HepG2 (cell line): ENCODE data around the gene BMP8A. TPM values are rescaled to one million over a fixed set of nuclear protein-coding genes. Genes with fewer than 3 reads are reported as not detected.

Source experiments
- ATAC-seq: fragments of 200-7000 bp; cut with Tn5 transposase; 3 replicates; pipeline ENCODE4 v1.9.1; 2020; ENCODE audit warnings: mild to moderate bottlenecking, moderate library complexity
- BruUV-seq: library from RNA; stranded (reverse); fragments of 400-500 nt; replicated peaks from 2 replicates; lab custom pipeline; 2021; lab: Mats Ljungman, UMichigan
- CTCF ChIA-PET: fragments of 300-600 bp; formaldehyde crosslinking; extraction: SDS; loops from one replicate; lab custom pipeline; 2021; ENCODE audit warnings: low total read pairs, inconsistent platforms, low intra/inter-chr PET ratio; lab: Yijun Ruan, JAX
- POLR2A ChIA-PET: fragments of 350-600 bp; sonication (Branson Sonifier 250); formaldehyde crosslinking; loops from one replicate; lab custom pipeline; 2020; ENCODE audit warnings: antibody characterized with exemption, inconsistent platforms; lab: Yijun Ruan, JAX
- DNase-seq: peaks from one replicate; pipeline ENCODE4 v3.0.0-alpha.2; 2015; ENCODE audit warnings: low spot score
- FAIRE-seq: peaks from 3 replicates; lab custom pipeline; 2011; peaks lifted over from hg19 to GRCh38; lab: Jason Lieb, UNC
- H2AFZ ChIP-seq: one replicate; pipeline ENCODE4 v1.6.1; 2011; ENCODE audit warnings: low read length, inconsistent platforms
- H3K27ac ChIP-seq: fragments of 300-600 bp; 3 replicates; pipeline ENCODE4 v1.8.0; 2011; ENCODE audit warnings: mixed run types, mild to moderate bottlenecking, mixed read lengths, low read length, inconsistent platforms; ENCODE audit not compliant: insufficient read depth; ENCODE audit errors: extremely low read length
- H3K27me3 ChIP-seq, 2 experiments: fragments of 200-600 bp in 1 of 2; 2 replicates in 1 of 2; 3 replicates in 1 of 2; pipeline versions ENCODE4 v1.6.0 to v1.8.0; 2011; ENCODE audit warnings: low read length in 2 of 2, mild to moderate bottlenecking in 2 of 2, moderate library complexity in 2 of 2, inconsistent platforms in 1 of 2; ENCODE audit not compliant: insufficient read depth in 2 of 2, control insufficient read depth in 1 of 2
- H3K36me3 ChIP-seq, 2 experiments: fragments of 200-600 bp in 1 of 2; replicated peaks in 1 of 2; 2 replicates in 1 of 2; 3 replicates in 1 of 2; pipeline versions ENCODE4 v1.5.1 to v1.8.0; 2011; ENCODE audit warnings: low read length in 2 of 2, inconsistent platforms in 1 of 2; ENCODE audit not compliant: insufficient read depth in 2 of 2, control insufficient read depth in 1 of 2
- H3K4me1 ChIP-seq: 2 replicates; pipeline ENCODE4 v1.5.1; 2012; ENCODE audit warnings: low read length, inconsistent platforms; ENCODE audit not compliant: insufficient read depth
- H3K4me2 ChIP-seq: 2 replicates; pipeline ENCODE4 v1.6.0; 2011; ENCODE audit warnings: low read depth, low read length, inconsistent platforms
- H3K4me3 ChIP-seq, 3 experiments: fragments of 200-600 bp in 1 of 3; sonication (generic), shearing (Covaris generic) in 1 of 3; replicated peaks in 1 of 3; 2 replicates each; pipeline ENCODE4 v1.5.1; 2011 to 2016; ENCODE audit warnings: low read length in 3 of 3, inconsistent platforms in 2 of 3, low read depth in 2 of 3, mild to moderate bottlenecking in 2 of 3, control low read depth in 1 of 3, mixed read lengths in 1 of 3; ENCODE audit not compliant: insufficient read depth in 1 of 3
- H3K79me2 ChIP-seq: one replicate; pipeline ENCODE4 v1.6.1; 2011; ENCODE audit warnings: low read length, inconsistent platforms; ENCODE audit not compliant: insufficient read depth
- H3K9ac ChIP-seq: 2 replicates; pipeline ENCODE4 v1.6.0; 2011; ENCODE audit warnings: mild to moderate bottlenecking, low read depth, low read length, inconsistent platforms; ENCODE audit not compliant: insufficient read depth
- H3K9me3 ChIP-seq: 2 replicates; pipeline ENCODE4 v1.5.1; 2012; ENCODE audit warnings: mild to moderate bottlenecking, low read length
- H4K20me1 ChIP-seq: 2 replicates; pipeline ENCODE4 v1.6.0; 2011; ENCODE audit warnings: inconsistent platforms, mild to moderate bottlenecking, low read length, moderate library complexity; ENCODE audit not compliant: insufficient read depth
- AGO2 ChIP-seq: fragments of 200-400 bp; formaldehyde crosslinking; optimal IDR thresholded peaks from 2 replicates; pipeline ENCODE3; 2017; ENCODE audit warnings: mild to moderate bottlenecking, low read depth, low read length, moderate library complexity
- MEIS1 ChIP-seq: sonication (generic); formaldehyde crosslinking; IDR thresholded peaks from 2 replicates; pipeline ENCODE4 v1.9.0; 2021; ENCODE audit warnings: mild to moderate bottlenecking, missing genetic modification reagents, moderate library complexity, borderline replicate concordance
- MTF1 ChIP-seq: sonication (generic); formaldehyde crosslinking; IDR thresholded peaks from 2 replicates; pipeline ENCODE4 v1.5.0; 2020; ENCODE audit warnings: missing genetic modification reagents
- ZNF329 ChIP-seq: sonication (generic); formaldehyde crosslinking; IDR thresholded peaks from 2 replicates; pipeline ENCODE4 v1.9.0; 2021; ENCODE audit warnings: low read depth, mild to moderate bottlenecking, missing genetic modification reagents
- WGBS: methylation state at CpG from one replicate; pipeline ENCODE4 v1.1.6; 2017; ENCODE audit warnings: low lambda C conversion rate; 5-methylcytosine and 5-hydroxymethylcytosine counted together
- in situ Hi-C: cut with HindIII; loops from 2 replicates; pipeline ENCODE4 v1.10.0; 2017; ENCODE audit warnings: low pct_unique_long_range_greater_than_20kb; ENCODE audit not compliant: extremely low pct_ligation_motif_present
- intact Hi-C: fragments of 100-400 bp; cut with micrococcal nuclease; formaldehyde crosslinking; loops from one replicate; pipeline ENCODE4 v1.10.0; 2022; ENCODE audit not compliant: unreplicated experiment
- polyA plus RNA-seq, 8 experiments: library from polyadenylated mRNA; depleted of rRNA in 3 of 8; stranded (reverse) in 7 of 8; unstranded in 1 of 8; fragments of >200 nt; fragmentation: Illumina TruSeq in 4 of 8; extraction: Trizol in 4 of 8; gene quantifications; 2 replicates each; pipeline versions ENCODE4 v1.2.1 to v1.2.3, GENCODE V29; 2011 to 2016; ENCODE audit warnings: low read depth in 4 of 8, missing spikeins in 1 of 8, mixed read lengths in 1 of 8; ENCODE audit not compliant: insufficient read depth in 1 of 8
- total RNA-seq, 5 experiments: library from RNA; depleted of rRNA; stranded (reverse); fragments of >200 nt; fragmentation: Illumina TruSeq; extraction: Trizol; gene quantifications; 2 replicates each; pipeline ENCODE4 v1.2.3, GENCODE V29; 2016; ENCODE audit warnings: low read depth in 1 of 5

The BMP8A gene
- total and polyA plus RNA-seq, 2 of the 13 experiments (the other 11 are each of a cell fraction or from before 2014, with no cell fraction given) = 0.05 TPM; not detected in 1

- no peak for TF ChIP-seq MTF1 (CRISPR knock-in tag)
- TF ChIP-seq ZNF329 = no peak
- no peak for FAIRE-seq
- ChIA-PET CTCF (no interaction called here), POLR2A (no interaction called here)
- Histone ChIP-seq H2AFZ (no peak overlapping the region), H3K9me3 (no peaks in the 10 kb centered on the region), H3K27me3 (no peaks in the 10 kb centered on the region), H3K4me3 (no peak overlapping the region), H3K27ac (no peak overlapping the region), H3K79me2 (peaks cover 52% of the 10 kb centered on the region), H4K20me1 (peaks cover 48% of the 10 kb centered on the region), H3K4me1 (peaks cover 79% of the 10 kb centered on the region), H3K9ac (no peak overlapping the region), H3K4me2 (no peak overlapping the region), H3K36me3 (peaks cover 38 to 89% of the 10 kb centered on the region in 2 experiments)
- in situ Hi-C loops = no loop called here
- no peak for DNase-seq
- intact Hi-C loops = no loop called here
- BruUV-seq = no TSS peak
- no peak for ATAC-seq
- 81% methylated on average over 4 of the region's 4 CpGs for WGBS
Measured at GRCh38 chr1:39569034-39569433, 77.6 kb downstream of the BMP8A start.

GRCh38 chr1:39570477-39571177 is 79.2 kb downstream of the BMP8A start:
- DNase-seq (no peak), FAIRE-seq (no peak), ATAC-seq (no peak)
- H4K20me1 ChIP-seq = peaks cover 61% of the 10 kb centered on the region
- ChIA-PET POLR2A (no interaction called here), CTCF (no interaction called here)
- H3K9me3 ChIP-seq = no peaks in the 10 kb centered on the region
- H2AFZ ChIP-seq = no peak overlapping the region
- no peaks in the 10 kb centered on the region; a peak in 1 of 5 replicates for H3K27me3 ChIP-seq
- H3K36me3 ChIP-seq = peaks cover 25 to 77% of the 10 kb centered on the region in 2 experiments
- in situ Hi-C loops (no loop called here), intact Hi-C loops (no loop called here)
- H3K79me2 ChIP-seq = peaks cover 68% of the 10 kb centered on the region
- no peak overlapping the region for H3K27ac ChIP-seq
- H3K9ac ChIP-seq = no peak overlapping the region
- TF ChIP-seq AGO2 (peak; percentile 68), MEIS1 (CRISPR knock-in tag) (no peak)
- 94% methylated on average over 8 of the region's 11 CpGs for WGBS
- H3K4me2 ChIP-seq = no peak overlapping the region
- no TSS peak for BruUV-seq
- H3K4me3 ChIP-seq = no peak overlapping the region
- H3K4me1 ChIP-seq = peaks cover 90% of the 10 kb centered on the region
